DOHH2 (cell line): ENCODE results near the gene ERBB2.

Experiments
- H3F3A ChIP-seq: fragments of 200-600 bp; sonication (generic), shearing (Covaris generic); 2 replicates; pipeline ENCODE4 v1.6.0; 2016; ENCODE audit warnings: antibody characterized with exemption, mild to moderate bottlenecking; ENCODE audit not compliant: control insufficient read depth, insufficient read depth
- H3K27ac ChIP-seq: fragments of 200-600 bp; sonication (generic); 2 replicates; pipeline ENCODE4 v1.5.1; 2014; ENCODE audit warnings: low read depth, mild to moderate bottlenecking, low read length, moderate library complexity
- H3K27me3 ChIP-seq: fragments of 200-600 bp; sonication (generic); 2 replicates; pipeline ENCODE4 v1.6.1; 2014; ENCODE audit warnings: mild to moderate bottlenecking, low read length, mixed read lengths; ENCODE audit not compliant: control insufficient read depth
- H3K36me3 ChIP-seq: fragments of 200-600 bp; sonication (generic); 2 replicates; pipeline ENCODE4 v1.6.1; 2014; ENCODE audit warnings: mild to moderate bottlenecking, low read length, moderate library complexity, mixed read lengths; ENCODE audit not compliant: control insufficient read depth
- H3K4me1 ChIP-seq: fragments of 200-600 bp; sonication (generic); 2 replicates; pipeline ENCODE4 v1.6.1; 2014; ENCODE audit warnings: mild to moderate bottlenecking, low read length, mixed read lengths; ENCODE audit not compliant: control insufficient read depth
- H3K4me2 ChIP-seq: fragments of 200-600 bp; sonication (generic); 2 replicates; pipeline ENCODE4 v1.6.0; 2014; ENCODE audit warnings: mild to moderate bottlenecking, low read length, moderate library complexity
- H3K4me3 ChIP-seq: fragments of 200-600 bp; sonication (generic); 2 replicates; pipeline ENCODE4 v1.5.1; 2014; ENCODE audit warnings: mild to moderate bottlenecking, low read length, mixed read lengths
- H3K79me2 ChIP-seq: fragments of 200-600 bp; sonication (generic); 2 replicates; pipeline ENCODE4 v1.6.1; 2014; ENCODE audit warnings: mild to moderate bottlenecking, low read length, mixed read lengths; ENCODE audit not compliant: control insufficient read depth
- H3K9me2 ChIP-seq: fragments of 200-600 bp; sonication (generic); replicated peaks from 2 replicates; pipeline ENCODE4 v1.6.1; 2014; ENCODE audit warnings: mild to moderate bottlenecking, low read length, mixed read lengths; ENCODE audit not compliant: control insufficient read depth
- H3K9me3 ChIP-seq: fragments of 200-600 bp; sonication (generic); 2 replicates; pipeline ENCODE4 v1.6.1; 2014; ENCODE audit warnings: antibody characterized with exemption, low read length, mixed read lengths; ENCODE audit not compliant: control insufficient read depth, insufficient read depth
- H4K20me1 ChIP-seq: fragments of 200-600 bp; sonication (generic); 2 replicates; pipeline ENCODE4 v1.6.0; 2014; ENCODE audit warnings: low read depth, mild to moderate bottlenecking, antibody characterized with exemption, low read length, moderate library complexity; ENCODE audit not compliant: control insufficient read depth, insufficient read depth
- EZH2phosphoT487 ChIP-seq: fragments of 200-600 bp; sonication (generic); IDR thresholded peaks from 2 replicates; pipeline ENCODE4 v1.6.1; 2017; ENCODE audit warnings: borderline replicate concordance, mild to moderate bottlenecking, antibody characterized with exemption, low read length, moderate library complexity, mixed read lengths
- TF ChIP-seq, protein P1 (sequence below): fragments of 200-600 bp; sonication (generic); IDR thresholded peaks from one replicate; pipeline ENCODE4 v1.5.1; 2014; ENCODE audit warnings: antibody characterized with exemption, mild to moderate bottlenecking, low read depth, low read length; ENCODE audit not compliant: poor library complexity, severe bottlenecking

Gene ERBB2

DNA sequence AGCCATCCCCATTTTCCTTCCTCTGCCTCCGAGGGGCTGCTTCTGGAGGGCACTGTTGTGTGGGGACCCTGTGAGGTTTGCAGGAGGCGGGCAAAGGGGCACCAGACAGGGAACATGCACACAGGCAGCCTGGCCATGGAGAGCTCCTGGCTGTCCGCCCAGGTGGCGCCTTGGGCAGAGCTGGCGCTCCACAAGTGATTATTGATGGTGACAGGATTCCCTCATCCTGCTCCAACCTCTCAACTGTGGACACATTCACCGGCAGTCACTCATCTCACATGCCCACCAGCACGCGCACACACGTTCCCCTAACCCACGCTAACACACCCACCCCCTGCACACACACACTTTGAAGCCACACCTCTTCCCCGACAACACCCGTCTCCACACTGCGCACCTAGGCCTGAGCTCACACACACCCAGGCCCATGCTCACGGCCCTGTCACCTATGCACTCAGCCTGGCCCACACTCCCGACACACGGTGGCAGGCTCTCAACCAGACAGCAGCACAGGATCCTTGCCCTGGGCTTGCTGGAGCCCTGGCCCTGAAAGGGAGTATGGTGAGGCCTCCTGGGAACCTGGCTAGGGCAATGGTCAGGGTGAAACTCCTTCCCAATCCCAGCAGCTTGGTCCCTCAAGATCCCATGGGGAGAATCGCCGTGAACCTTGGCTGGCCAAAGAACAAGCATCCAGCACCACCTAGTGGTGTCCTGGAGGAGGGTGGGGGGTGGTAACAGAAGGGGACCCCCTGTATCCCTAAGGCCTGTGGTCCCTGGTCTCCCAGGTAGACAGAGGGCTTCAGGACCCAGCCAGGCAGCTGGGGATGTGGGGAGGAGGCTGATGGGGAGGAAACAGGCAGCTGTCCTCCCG, 28.0 kb upstream of the ERBB2 start:
- TF ChIP-seq, protein P1, sequence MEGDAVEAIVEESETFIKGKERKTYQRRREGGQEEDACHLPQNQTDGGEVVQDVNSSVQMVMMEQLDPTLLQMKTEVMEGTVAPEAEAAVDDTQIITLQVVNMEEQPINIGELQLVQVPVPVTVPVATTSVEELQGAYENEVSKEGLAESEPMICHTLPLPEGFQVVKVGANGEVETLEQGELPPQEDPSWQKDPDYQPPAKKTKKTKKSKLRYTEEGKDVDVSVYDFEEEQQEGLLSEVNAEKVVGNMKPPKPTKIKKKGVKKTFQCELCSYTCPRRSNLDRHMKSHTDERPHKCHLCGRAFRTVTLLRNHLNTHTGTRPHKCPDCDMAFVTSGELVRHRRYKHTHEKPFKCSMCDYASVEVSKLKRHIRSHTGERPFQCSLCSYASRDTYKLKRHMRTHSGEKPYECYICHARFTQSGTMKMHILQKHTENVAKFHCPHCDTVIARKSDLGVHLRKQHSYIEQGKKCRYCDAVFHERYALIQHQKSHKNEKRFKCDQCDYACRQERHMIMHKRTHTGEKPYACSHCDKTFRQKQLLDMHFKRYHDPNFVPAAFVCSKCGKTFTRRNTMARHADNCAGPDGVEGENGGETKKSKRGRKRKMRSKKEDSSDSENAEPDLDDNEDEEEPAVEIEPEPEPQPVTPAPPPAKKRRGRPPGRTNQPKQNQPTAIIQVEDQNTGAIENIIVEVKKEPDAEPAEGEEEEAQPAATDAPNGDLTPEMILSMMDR, result peak; percentile 90
- TF ChIP-seq EZH2phosphoT487, result no peak
- Histone ChIP-seq H3K9me2 (no peaks in the 10 kb centered on the region), H3K4me3 (0 out of 2 replicates have a peak overlapping the region, but pooled peaks have one; percentile 15), H3K4me1 (peaks cover 47% of the 10 kb centered on the region), H3K27me3 (peaks cover 22% of the 10 kb centered on the region), H3F3A (no peaks in the 10 kb centered on the region; the same call in 1 of the 2 replicates), H3K79me2 (no peaks in the 10 kb centered on the region), H3K4me2 (peak overlapping the region; percentile 55), H3K36me3 (no peaks in the 10 kb centered on the region), H3K9me3 (no peaks in the 10 kb centered on the region), H4K20me1 (no peaks in the 10 kb centered on the region), H3K27ac (no peak overlapping the region)

DNA sequence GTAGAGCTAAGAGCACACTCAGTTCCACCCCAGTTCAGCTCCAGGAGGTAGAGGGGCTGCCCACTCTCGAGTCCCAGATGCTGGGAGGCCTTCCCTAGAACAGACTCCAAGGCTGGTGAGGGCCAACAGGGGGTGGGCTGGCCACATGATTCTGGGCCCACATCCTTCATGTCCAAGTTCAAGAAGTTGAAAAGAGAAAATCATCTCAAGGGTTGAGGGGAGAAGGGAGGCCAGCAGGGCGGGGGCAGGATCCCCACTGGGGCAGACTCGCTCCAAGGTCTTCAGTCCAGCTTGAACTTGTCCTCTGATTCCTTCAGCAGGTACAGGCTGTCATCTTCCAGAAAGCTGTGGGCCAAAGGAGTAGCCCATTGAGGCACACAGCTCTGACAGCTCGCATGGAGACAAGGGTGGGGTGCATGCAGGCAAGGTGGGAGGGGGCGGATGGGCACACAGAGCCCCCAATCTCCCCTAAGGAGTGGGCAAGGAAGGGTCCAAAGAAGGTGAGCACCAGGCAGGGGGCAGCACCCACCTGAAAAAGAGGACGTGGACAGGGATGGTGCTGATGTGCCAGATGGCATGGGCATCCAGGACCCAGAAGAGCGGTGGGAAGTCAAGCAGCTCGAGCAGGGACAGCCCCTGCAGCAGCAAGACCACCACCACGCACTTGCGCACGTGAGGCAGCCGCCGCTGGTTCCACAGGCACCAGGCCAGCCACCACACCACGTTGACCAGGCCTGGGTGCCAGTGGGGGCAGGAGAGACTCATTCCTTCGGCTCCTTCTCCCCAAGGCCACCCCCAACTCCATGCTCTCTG, 27.1 kb upstream of the ERBB2 start:
- Histone ChIP-seq H3K9me2 (no peaks in the 10 kb centered on the region), H3F3A (no peaks in the 10 kb centered on the region; the same call in 1 of the 2 replicates), H3K4me1 (peaks cover 53% of the 10 kb centered on the region), H3K27ac (no peak overlapping the region), H4K20me1 (no peaks in the 10 kb centered on the region), H3K9me3 (no peaks in the 10 kb centered on the region), H3K79me2 (no peaks in the 10 kb centered on the region), H3K4me3 (no peak overlapping the region), H3K36me3 (no peaks in the 10 kb centered on the region), H3K4me2 (no peak overlapping the region), H3K27me3 (peaks cover 14% of the 10 kb centered on the region)
- TF ChIP-seq, protein P1, result peak; percentile 56
- TF ChIP-seq EZH2phosphoT487, result no peak

DNA sequence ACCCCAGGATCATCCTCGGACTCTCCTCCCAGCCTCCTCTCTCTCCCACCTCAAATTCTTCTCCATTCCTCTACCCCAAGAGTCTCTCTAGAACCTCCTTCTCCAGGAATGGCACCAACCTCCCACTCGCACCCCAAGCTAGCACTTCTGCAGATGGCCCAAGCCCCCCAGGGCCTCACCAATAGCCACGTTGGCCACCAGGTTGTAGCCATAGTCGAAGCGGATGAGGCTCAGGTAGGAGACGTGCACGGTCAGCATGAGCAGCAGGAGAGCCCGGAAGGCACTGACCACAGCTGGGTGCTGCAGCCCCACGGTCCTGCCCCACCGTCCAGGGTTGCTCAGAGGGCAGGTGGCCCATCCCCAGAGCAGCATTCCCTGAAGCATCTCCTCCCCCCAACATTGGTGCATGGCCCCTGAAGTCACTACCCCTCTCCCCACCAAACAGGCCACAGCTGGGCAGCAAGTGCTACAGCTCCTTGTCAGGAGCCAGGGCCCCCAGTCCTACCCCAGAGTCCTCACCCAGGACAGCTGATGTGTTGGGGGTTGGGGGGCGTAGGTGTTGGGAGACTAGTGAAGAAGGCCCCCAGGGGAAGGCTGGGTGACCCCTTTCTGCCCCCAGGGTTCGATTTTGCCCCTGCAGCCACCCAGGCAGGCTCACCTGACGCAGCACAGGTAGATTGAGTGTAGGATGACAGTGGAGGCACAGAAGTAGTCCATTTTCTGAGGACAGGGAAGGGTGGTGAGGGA, 26.4 kb upstream of the ERBB2 start:
- Histone ChIP-seq H3K4me3 (no peak overlapping the region), H3K4me1 (peaks cover 53% of the 10 kb centered on the region), H3K4me2 (no peak overlapping the region), H3K27ac (no peak overlapping the region), H4K20me1 (no peaks in the 10 kb centered on the region), H3K79me2 (no peaks in the 10 kb centered on the region), H3K9me2 (no peaks in the 10 kb centered on the region), H3K9me3 (no peaks in the 10 kb centered on the region), H3K36me3 (no peaks in the 10 kb centered on the region), H3K27me3 (peaks cover 6% of the 10 kb centered on the region), H3F3A (peaks cover 2% of the 10 kb centered on the region; the same call in 1 of the 2 replicates)
- TF ChIP-seq EZH2phosphoT487, result no peak
- TF ChIP-seq, protein P1, result no peak
